ENCODE data around the gene FGD6.
A peak's percentile ranks its signal among the peaks of the same experiment; 100 is the strongest.

FGD6 gene

DNA sequence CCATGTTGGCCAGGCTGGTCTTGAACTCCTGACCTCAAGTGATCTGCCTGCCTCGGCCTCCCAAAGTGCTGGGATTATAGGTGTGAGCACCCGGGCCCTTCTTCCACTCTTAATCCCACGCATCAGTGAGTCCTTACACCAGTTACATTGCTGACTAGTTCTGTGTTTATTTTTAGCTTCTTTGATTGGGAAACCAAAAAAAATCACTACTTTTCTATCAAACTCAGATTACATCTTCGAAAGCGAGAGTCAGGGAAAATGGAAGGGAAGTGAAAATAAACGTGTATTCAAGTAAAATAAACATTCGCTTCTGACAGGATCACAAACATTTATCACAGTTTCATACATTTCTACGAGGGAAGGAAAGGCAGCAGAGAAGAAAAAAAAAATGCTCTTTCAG is 32.2 kb downstream of the FGD6 start:
- DNase-seq (ENCODE audit: low spot score), result no peak
- no peak for TF ChIP-seq CTCF (IDR thresholded peaks at IDR 0.05; ENCODE audit: borderline replicate concordance, control extremely low read depth, extremely low read depth, insufficient read depth, missing control alignments)
- in situ Hi-C loops (cut with MboI; ENCODE audit: low sequenced_read_pairs, unreplicated experiment), result no loop called here

- no peak for DNase-seq (ENCODE audit: low spot score)
- in situ Hi-C loops (cut with MboI; ENCODE audit: low sequenced_read_pairs, unreplicated experiment), result no loop called here
- no peak for TF ChIP-seq CTCF (IDR thresholded peaks at IDR 0.05; ENCODE audit: borderline replicate concordance, control extremely low read depth, extremely low read depth, insufficient read depth, missing control alignments)
These were observed 33.1 kb downstream of the FGD6 start for GRCh38 chr12:95184121-95184520.

DNA sequence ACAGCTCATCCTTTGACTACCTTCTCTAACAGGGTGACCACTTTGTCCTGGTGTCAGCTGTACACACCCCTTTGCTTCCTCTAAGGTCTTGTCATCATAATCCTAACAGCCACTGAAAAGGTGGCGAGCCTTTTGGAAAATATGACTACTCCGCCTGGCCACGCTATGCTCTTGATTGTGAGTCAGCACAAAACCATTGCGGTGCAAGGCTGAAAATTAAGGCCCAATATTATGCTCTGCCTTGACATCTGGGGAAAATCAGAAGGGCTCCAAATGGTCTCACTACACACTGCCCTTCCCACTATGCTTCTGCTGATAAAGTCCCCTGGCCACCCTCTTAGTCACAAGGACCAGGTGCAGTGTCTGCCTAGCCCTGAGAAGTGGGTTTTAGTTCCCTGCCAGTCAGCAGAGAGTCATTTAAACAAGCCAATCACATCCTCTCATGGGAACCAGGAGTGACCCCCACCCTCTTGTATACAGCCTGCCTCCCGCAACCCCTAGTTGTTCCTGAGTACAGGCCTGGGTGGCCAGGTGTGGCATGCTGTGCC is 34.3 kb downstream of the FGD6 start:
- peak; percentile 30 for DNase-seq (ENCODE audit: low spot score)
- in situ Hi-C loops (cut with MboI; ENCODE audit: low sequenced_read_pairs, unreplicated experiment), result no loop called here
- no peak for TF ChIP-seq CTCF (IDR thresholded peaks at IDR 0.05; ENCODE audit: borderline replicate concordance, control extremely low read depth, extremely low read depth, insufficient read depth, missing control alignments)

GRCh38 chr12:95181103-95181502 is 36.2 kb downstream of the FGD6 start:
- TF ChIP-seq CTCF (IDR thresholded peaks at IDR 0.05; ENCODE audit: borderline replicate concordance, control extremely low read depth, extremely low read depth, insufficient read depth, missing control alignments), result no peak
- in situ Hi-C loops (cut with MboI; ENCODE audit: low sequenced_read_pairs, unreplicated experiment), result no loop called here
- no peak for DNase-seq (ENCODE audit: low spot score)

GRCh38 chr12:95179011-95179410 is 38.3 kb downstream of the FGD6 start:
- no peak for DNase-seq (ENCODE audit: low spot score)
- in situ Hi-C loops (cut with MboI; ENCODE audit: low sequenced_read_pairs, unreplicated experiment), result no loop called here
- no peak for TF ChIP-seq CTCF (IDR thresholded peaks at IDR 0.05; ENCODE audit: borderline replicate concordance, control extremely low read depth, extremely low read depth, insufficient read depth, missing control alignments)

DNA sequence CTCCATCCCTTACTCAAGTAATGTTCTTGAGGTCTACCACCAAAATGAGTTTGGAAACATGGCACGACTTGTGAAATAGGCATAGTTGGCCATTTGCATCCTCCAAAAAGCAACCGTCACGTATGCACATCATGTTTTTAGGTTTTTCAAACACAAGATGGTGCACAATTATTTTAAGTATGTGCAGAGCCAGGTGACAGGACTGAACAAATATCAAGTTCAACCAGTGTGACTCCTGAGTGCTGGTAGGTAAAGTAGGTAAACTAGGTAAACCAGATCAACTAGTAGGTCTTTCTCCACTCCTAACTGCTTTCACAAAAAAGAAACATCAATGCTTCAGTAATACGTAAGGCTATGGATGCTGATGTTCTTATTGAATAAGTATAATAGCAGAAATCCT is 39.1 kb downstream of the FGD6 start:
- TF ChIP-seq CTCF (IDR thresholded peaks at IDR 0.05; ENCODE audit: borderline replicate concordance, control extremely low read depth, extremely low read depth, insufficient read depth, missing control alignments), result no peak
- DNase-seq (ENCODE audit: low spot score), result no peak
- in situ Hi-C loops (cut with MboI; ENCODE audit: low sequenced_read_pairs, unreplicated experiment), result no loop called here
